Upper lobe of left lung (tissue), 6 donors: ENCODE data around the gene KPNA1. TPM values are rescaled to one million over a fixed set of nuclear protein-coding genes. Genes with fewer than 3 reads are reported as not detected.

Experiments
- ATAC-seq, 2 donors: fragments of 200-7000 bp; cut with Tn5 transposase; one replicate each; pipeline ENCODE4 v1.9.1; 2022; ENCODE audit warnings: mild to moderate bottlenecking in 2 of 2, moderate library complexity in 2 of 2; ENCODE audit not compliant: low FRiP score in 2 of 2
- DNase-seq, 2 donors: peaks; one replicate each; pipeline ENCODE4 v3.0.0-alpha.2; 2019 to 2020
- H3K27ac ChIP-seq, 4 donors: fragments of 200-600 bp; sonication (generic); one replicate each; pipeline ENCODE4 v1.5.1; 2016 to 2019
- H3K27me3 ChIP-seq, 4 donors: fragments of 200-600 bp; sonication (generic); one replicate each; pipeline ENCODE4 v1.5.1; 2017 to 2019
- H3K36me3 ChIP-seq, 4 donors: fragments of 200-600 bp; sonication (generic); one replicate each; pipeline ENCODE4 v1.5.1; 2016 to 2019
- H3K4me1 ChIP-seq, 4 donors: fragments of 200-600 bp; sonication (generic); one replicate each; pipeline ENCODE4 v1.5.1; 2018 to 2019
- H3K4me3 ChIP-seq, 4 donors: fragments of 200-600 bp; sonication (generic); one replicate each; pipeline ENCODE4 v1.5.1; 2017 to 2019; ENCODE audit warnings: mild to moderate bottlenecking in 2 of 4, moderate library complexity in 1 of 4
- H3K9me3 ChIP-seq, 4 donors: fragments of 200-600 bp; sonication (generic); one replicate each; pipeline ENCODE4 v1.5.1; 2018 to 2019
- CTCF ChIP-seq, 6 experiments: fragments of 450-650 bp in 4 of 6; fragments of 200-600 bp in 2 of 6; sonication (generic) in 2 of 6; IDR thresholded peaks; one replicate each; pipeline ENCODE4 v1.5.1; 2016 to 2019; ENCODE audit warnings: antibody characterized with exemption in 6 of 6
- EP300 ChIP-seq, 4 donors: sonication (generic); formaldehyde crosslinking; IDR thresholded peaks; one replicate each; pipeline ENCODE4 v1.5.1; 2017; ENCODE audit warnings: antibody characterized with exemption in 4 of 4, control low read depth in 2 of 4
- POLR2A ChIP-seq, 4 donors: fragments of 450-650 bp; IDR thresholded peaks; one replicate each; pipeline ENCODE4 v1.5.1; 2016 to 2017; ENCODE audit warnings: antibody characterized with exemption in 4 of 4, mild to moderate bottlenecking in 2 of 4
- POLR2AphosphoS5 ChIP-seq, 2 donors: sonication (generic); formaldehyde crosslinking; IDR thresholded peaks; one replicate each; pipeline ENCODE4 v1.5.1; 2017; ENCODE audit warnings: antibody characterized with exemption in 2 of 2
- WGBS, 2 donors: methylation state at CpG; one replicate each; pipeline ENCODE4 v1.1.5; 2017 to 2018; 5-methylcytosine and 5-hydroxymethylcytosine counted together
- total RNA-seq, 6 donors: library from RNA; depleted of rRNA in 4 of 6; stranded (reverse); fragments of >200 nt in 4 of 6; gene quantifications; one replicate each; pipeline versions ENCODE4 v1.1.0 to v1.2.1, GENCODE V29; 2016 to 2021
- donor health status: DM: no; HTN: no; CAD: no; lungs with moderate emphysema.
- donor health status: DM: no; HTN: yes; CAD: no; lungs with severe emphysema.

KPNA1 gene
- total RNA-seq, 6 donors from 2014 or later = 38.9 to 104 (median 43.4) TPM

- Histone ChIP-seq H3K27me3 (no peaks in the 10 kb centered on the region), H3K36me3 (peaks cover 0 to 29% (median 5%) of the 10 kb centered on the region in 4 donors), H3K9me3 (no peaks in the 10 kb centered on the region), H3K4me1 (peaks cover 0 to 35% (median 18%) of the 10 kb centered on the region in 4 donors), H3K27ac (no peak overlapping the region), H3K4me3 (no peak overlapping the region)
- 50% methylated on average over 1 of the region's 1 CpG for WGBS, 2 donors
- no peak for ATAC-seq
- DNase-seq = no peak
- TF ChIP-seq CTCF (IDR thresholded peaks at IDR 0.05) (no peak), POLR2A (IDR thresholded peaks at IDR 0.05) (no peak), POLR2AphosphoS5 (IDR thresholded peaks at IDR 0.05) (no peak), EP300 (IDR thresholded peaks at IDR 0.05) (no peak)
These were observed 16.6 kb downstream of the KPNA1 start for GRCh38 chr3:122498152-122498551.

GRCh38 chr3:122497425-122497824 lies 17.3 kb downstream of the KPNA1 start:
- Histone ChIP-seq H3K9me3 (no peaks in the 10 kb centered on the region), H3K4me3 (no peak overlapping the region), H3K27ac (no peak overlapping the region), H3K4me1 (peaks cover 0 to 29% (median 11%) of the 10 kb centered on the region in 4 donors), H3K36me3 (peaks cover 0 to 33% (median 5%) of the 10 kb centered on the region in 4 donors), H3K27me3 (no peaks in the 10 kb centered on the region)
- WGBS, 2 donors = 50 to 61% methylated on average over 1 of the region's 1 CpG
- ATAC-seq (peak in 1 of 2 donors; percentile 84), DNase-seq (no peak)
- TF ChIP-seq POLR2AphosphoS5 (IDR thresholded peaks at IDR 0.05) (no peak), CTCF (IDR thresholded peaks at IDR 0.05) (no peak), POLR2A (IDR thresholded peaks at IDR 0.05) (no peak)

- H3K4me1 ChIP-seq = peaks cover 0 to 21% (median 7%) of the 10 kb centered on the region in 4 donors
- DNase-seq (no peak), ATAC-seq (no peak)
- TF ChIP-seq EP300 (IDR thresholded peaks at IDR 0.05) (no peak), CTCF (IDR thresholded peaks at IDR 0.05) (no peak), POLR2AphosphoS5 (IDR thresholded peaks at IDR 0.05) (no peak), POLR2A (IDR thresholded peaks at IDR 0.05) (no peak)
- no peaks in the 10 kb centered on the region for H3K9me3 ChIP-seq
- 74 to 80% methylated on average over 2 of the region's 2 CpGs for WGBS, 2 donors
- no peaks in the 10 kb centered on the region for H3K27me3 ChIP-seq
- H3K36me3 ChIP-seq = peaks cover 0 to 36% (median 5%) of the 10 kb centered on the region in 4 donors
- H3K4me3 ChIP-seq = no peak overlapping the region
- no peak overlapping the region for H3K27ac ChIP-seq
These were observed 18.2 kb downstream of the KPNA1 start for GRCh38 chr3:122496508-122496907.

- WGBS, 2 donors = 74 to 75% methylated on average over 3 of the region's 3 CpGs
- H3K36me3 ChIP-seq = peaks cover 0 to 38% (median 5%) of the 10 kb centered on the region in 4 donors
- DNase-seq (no peak), ATAC-seq (no peak)
- H3K27me3 ChIP-seq = no peaks in the 10 kb centered on the region
- TF ChIP-seq CTCF (IDR thresholded peaks at IDR 0.05) = no peak
- TF ChIP-seq EP300 (IDR thresholded peaks at IDR 0.05) = no peak
- TF ChIP-seq POLR2AphosphoS5 (IDR thresholded peaks at IDR 0.05) = no peak
- no peak for TF ChIP-seq POLR2A (IDR thresholded peaks at IDR 0.05)
- no peak overlapping the region for H3K27ac ChIP-seq
- no peak overlapping the region for H3K4me3 ChIP-seq
- H3K9me3 ChIP-seq = no peaks in the 10 kb centered on the region
- H3K4me1 ChIP-seq = peaks cover 0 to 15% (median 7%) of the 10 kb centered on the region in 4 donors
These were observed 21.4 kb downstream of the KPNA1 start for GRCh38 chr3:122493296-122493695.

GRCh38 chr3:122488262-122488973 lies 26.3 kb downstream of the KPNA1 start:
- no peak for DNase-seq
- Histone ChIP-seq H3K36me3 (peaks cover 0 to 14% (median 0%) of the 10 kb centered on the region in 4 donors), H3K4me3 (no peak overlapping the region), H3K27ac (no peak overlapping the region), H3K27me3 (no peaks in the 10 kb centered on the region), H3K4me1 (peaks cover 0 to under 1% (median under 1%) of the 10 kb centered on the region in 4 donors), H3K9me3 (no peaks in the 10 kb centered on the region)
- 70 to 73% methylated on average over 7 of the region's 7 CpGs for WGBS, 2 donors
- no peak for ATAC-seq
- TF ChIP-seq POLR2A (IDR thresholded peaks at IDR 0.05) (no peak), EP300 (IDR thresholded peaks at IDR 0.05) (no peak), CTCF (IDR thresholded peaks at IDR 0.05) (no peak), POLR2AphosphoS5 (IDR thresholded peaks at IDR 0.05) (no peak)
